Fibroblast of skin of left quadriceps (primary cell): ENCODE data around the gene CHAC1.
"Not testable (repeated sequence)": the region's sequence is repeated elsewhere in the genome, so short reads cannot be mapped to it uniquely, and the experiment has no call there.

Experiments
- DNase-seq, 2 experiments: peaks; one replicate each; pipeline ENCODE4 v3.0.0-alpha.2; 2013; ENCODE audit warnings: low read depth in 2 of 2

CHAC1 gene

DNA sequence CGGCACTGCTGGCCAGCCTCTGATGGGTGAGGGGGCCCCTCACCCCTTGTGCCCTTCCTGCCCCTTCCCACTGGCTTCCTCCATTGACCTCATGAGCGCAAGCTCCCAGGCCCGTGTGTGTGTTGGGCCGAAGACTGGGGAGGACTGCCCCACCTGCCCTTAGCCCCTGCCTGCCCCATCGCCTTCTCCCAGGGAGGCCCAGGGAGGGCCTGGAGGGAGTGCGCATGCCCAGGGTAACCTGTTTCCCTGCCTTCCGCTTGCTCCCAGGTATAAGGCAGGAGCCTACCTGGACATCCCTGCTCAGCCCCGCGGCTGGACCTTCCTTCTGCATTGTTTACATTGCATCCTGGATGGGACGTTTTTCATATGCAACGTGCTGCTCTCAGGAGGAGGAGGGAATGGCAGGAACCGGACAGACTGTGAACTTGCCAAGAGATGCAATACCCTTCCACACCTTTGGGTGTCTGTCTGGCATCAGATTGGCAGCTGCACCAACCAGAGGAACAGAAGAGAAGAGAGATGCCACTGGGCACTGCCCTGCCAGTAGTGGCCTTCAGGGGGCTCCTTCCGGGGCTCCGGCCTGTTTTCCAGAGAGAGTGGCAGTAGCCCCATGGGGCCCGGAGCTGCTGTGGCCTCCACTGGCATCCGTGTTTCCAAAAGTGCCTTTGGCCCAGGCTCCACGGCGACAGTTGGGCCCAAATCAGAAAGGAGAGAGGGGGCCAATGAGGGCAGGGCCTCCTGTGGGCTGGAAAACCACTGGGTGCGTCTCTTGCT, 15.3 kb upstream of the CHAC1 start:
- DNase-seq, result no peak

GRCh38 chr15:40938536-40938870, 14.8 kb upstream of the CHAC1 start:
- DNase-seq, result no peak

DNA sequence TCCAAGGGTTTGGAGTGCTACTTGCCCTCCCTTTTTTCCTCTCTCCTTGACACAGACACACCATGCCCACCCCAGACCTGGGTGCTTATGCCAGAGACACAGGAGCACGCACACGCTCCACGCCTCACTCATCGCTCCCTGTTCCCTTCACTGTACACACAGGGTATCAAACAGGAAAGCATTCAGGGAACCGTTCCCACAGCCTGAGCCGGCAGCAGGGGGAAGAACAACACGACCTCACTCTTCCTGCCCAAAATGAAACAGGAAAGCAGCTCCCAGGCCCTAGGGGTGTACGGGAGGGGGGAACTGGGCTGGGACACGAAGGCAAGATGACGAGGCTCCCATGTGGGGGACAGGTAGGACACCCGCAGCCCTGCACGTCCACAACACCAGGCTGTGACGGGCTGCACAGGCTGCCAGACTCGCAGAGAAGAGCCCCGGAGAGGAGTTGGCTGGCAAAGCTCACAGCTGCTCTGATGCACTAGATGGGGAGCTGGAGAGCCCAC, 12.9 kb upstream of the CHAC1 start:
- DNase-seq, result no peak

DNA sequence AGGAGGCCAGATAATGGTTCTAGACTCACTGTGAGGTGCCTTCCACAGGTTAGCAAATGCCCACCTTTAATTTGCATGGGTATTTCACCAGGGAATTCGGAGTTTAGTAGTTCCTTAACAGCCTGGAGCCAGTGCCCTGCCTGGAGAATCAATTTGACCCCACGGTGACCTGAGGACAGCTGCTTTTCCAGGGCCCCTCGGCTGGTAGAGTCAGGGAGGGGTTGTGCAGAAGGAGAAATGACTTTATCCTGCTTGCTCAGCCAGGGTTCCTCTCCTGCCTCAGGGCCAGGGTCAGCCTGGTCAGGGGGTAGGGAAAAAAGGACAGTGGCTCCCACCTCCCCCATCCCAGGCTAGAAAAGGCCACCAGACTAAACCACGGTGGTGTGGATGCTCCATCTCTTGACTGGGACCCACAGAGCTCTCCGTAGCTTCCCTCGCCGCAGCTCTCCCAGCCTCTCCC, 12.2 kb upstream of the CHAC1 start:
- DNase-seq, result no peak

GRCh38 chr15:40941528-40942336, 11.5 kb upstream of the CHAC1 start:
- peak; percentile 50 to 52 for DNase-seq

- DNase-seq, result no peak
These were observed 10.9 kb upstream of the CHAC1 start for GRCh38 chr15:40942337-40942854.

GRCh38 chr15:40942878-40943277, 10.4 kb upstream of the CHAC1 start:
- DNase-seq, result no peak

- no peak for DNase-seq
These were observed 9.4 kb upstream of the CHAC1 start for GRCh38 chr15:40943764-40944365.

DNA sequence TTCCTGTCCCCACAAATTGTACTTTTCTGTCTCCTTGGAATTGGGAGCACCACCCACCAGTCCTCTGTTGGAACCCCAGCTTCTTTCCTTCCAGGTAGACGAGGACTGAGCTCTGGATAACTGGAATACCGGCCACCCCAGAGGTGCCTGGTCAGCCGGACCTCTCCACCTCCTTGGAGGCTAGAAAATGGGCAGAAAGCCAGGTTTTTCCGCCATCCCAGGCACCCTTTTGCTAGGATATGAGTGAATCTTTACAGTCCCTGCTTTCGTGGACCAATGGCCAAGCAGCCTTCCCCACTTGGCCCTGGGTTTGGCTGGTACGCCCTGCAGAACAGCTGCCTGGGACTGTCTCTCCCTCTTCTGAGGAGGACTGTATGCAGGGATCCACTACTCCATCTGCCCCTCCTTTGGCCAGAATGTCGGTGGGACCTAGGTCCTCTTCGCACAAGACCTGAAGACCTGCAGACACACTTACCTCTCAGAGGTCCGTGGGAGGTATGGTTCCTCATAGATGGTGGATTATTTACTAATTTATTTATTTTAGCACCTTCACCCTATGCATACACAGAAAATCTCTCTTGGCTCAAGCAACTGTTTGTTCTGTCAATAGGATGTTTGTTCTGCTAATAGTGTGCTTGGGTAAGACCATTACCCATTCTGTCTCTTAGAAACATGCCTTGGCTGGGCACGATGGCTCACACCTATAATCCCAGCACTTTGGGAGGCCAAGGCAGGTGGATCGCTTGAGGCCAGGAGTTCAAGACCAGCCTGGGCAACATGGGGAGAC, 8.6 kb upstream of the CHAC1 start:
- DNase-seq, result no peak

DNA sequence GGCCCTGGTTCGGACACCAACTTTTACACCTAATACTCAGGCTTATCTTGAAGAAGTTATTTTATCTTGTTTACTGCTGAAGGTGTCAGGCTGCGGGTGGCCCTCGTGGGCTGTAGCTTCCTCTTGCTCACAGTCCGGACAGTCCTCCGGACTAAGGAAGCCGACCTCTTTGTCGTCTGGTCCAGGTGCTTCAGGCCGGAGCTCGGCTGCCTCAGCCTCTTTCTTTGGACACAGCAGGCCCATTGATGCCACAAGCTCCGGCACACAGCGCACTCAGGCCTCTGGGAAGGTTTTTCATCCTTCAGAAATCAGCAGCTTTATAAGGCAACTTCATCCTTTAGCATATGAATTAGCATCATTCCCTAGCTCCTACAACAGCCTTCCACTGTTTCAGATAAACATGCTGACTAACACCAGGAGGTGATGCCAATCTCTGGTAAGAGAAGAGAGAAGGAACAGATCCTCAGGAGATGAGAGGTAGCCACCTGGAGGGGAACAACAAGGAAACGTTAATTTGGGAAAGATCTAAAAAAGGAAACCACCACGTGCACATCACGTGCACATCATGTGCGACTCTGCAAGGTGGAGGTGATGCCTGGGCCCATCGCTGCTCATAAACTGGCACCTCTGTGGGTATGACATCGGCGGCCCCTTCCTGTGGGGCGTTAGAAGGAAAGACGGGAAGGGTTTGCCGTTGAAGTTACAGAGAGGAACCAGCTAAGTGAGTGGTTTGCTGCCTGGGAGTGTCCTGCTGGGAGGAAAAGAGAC, 4.4 kb upstream of the CHAC1 start:
- DNase-seq, result no peak

DNA sequence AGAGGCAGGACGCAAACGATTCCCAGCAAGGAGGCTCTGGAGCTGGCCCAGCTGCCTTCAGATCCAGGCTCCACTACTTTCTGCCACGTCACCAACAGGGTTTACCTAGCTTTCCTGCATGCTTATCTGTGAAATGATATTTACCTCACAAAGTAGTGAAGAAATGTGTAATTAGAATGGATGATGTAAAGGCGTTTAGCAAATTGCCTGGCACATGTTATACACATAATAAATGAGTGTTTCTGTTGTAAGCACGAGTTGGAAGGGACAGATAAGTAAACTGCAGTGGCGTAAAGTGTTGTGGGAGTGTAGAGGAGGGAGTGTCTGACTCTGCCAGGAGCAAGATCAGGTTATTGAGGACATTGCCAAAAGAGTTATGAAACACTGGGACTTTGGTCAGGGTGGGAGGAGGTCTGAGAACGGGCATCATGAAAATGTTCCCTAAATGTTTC, 3.5 kb upstream of the CHAC1 start:
- DNase-seq, result no peak

GRCh38 chr15:40951764-40952163, 1.5 kb upstream of the CHAC1 start:
- DNase-seq, result no peak

GRCh38 chr15:40952301-40952900, 870 bp upstream of the CHAC1 start:
- no peak for DNase-seq

GRCh38 chr15:40953713-40954074, 423 bp downstream of the CHAC1 start:
- no peak for DNase-seq

DNA sequence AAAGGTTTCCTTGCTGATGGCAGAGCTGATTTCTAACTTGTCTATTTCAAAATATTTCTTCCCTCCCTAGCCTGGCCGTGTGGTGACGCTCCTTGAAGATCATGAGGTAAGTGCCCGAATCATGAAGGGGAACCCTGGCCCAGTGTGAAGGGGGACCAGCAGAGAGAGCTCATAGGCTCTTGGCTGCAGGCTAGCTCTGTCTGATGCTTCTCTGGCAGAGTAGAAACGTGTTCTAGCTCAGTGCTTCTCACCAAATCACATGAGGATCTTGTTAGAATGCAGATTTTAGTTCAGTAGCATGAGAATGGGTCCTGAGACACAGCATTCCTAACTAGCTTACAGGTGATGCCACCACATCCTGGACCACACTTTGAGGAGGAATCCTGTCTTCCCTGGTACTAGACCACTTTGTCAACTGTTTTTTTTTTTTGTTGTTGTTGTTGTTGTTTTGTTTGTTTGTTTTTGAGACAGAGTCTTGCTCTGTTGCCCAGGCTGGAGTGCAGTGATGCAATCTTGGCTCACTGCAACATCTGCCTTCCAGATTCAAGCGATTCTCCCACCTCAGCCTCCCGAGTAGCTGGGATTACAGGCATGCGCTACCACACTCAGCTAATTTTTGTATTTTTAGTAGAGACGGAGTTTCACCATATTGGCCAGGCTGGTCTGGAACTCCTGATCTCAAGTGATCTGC, 1.0 kb downstream of the CHAC1 start:
- DNase-seq, result not testable (repeated sequence)

DNA sequence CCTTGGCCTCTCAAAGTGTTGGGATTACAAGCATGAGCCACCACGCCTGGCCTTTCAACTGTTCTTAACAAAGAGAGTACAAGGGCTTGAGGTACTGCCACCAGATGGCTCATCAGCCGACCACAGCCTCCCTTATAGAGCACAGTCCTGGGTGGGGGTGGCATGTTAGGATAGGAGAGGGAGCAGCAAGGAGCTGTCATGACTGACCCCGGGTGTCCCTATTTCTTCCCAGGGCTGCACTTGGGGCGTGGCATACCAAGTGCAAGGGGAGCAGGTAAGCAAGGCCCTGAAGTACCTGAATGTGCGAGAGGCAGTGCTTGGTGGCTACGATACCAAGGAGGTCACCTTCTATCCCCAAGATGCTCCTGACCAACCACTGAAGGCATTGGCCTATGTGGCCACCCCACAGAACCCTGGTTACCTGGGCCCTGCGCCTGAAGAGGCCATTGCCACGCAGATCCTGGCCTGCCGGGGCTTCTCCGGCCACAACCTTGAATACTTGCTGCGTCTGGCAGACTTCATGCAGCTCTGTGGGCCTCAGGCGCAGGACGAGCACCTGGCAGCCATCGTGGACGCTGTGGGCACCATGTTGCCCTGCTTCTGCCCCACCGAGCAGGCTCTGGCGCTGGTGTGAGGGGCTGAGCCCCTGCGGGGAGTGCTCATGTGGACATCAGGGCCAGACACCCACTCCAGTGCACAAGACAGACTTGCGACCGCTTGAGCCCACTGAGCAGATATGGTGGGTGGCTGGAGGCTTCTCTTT, 2.1 kb downstream of the CHAC1 start:
- no peak for DNase-seq

- DNase-seq, result no peak
These were observed 2.8 kb downstream of the CHAC1 start for GRCh38 chr15:40955930-40956540.

- no peak for DNase-seq
These were observed 3.3 kb downstream of the CHAC1 start for GRCh38 chr15:40956541-40956982.
